ENCODE measurements around the gene TFR2. TPM values are rescaled to one million over a fixed set of nuclear protein-coding genes. Genes with fewer than 3 reads are reported as not detected.

The TFR2 gene
- total and polyA plus RNA-seq, 2 experiments from 2014 or later = 3.7 to 4.2 TPM

DNA sequence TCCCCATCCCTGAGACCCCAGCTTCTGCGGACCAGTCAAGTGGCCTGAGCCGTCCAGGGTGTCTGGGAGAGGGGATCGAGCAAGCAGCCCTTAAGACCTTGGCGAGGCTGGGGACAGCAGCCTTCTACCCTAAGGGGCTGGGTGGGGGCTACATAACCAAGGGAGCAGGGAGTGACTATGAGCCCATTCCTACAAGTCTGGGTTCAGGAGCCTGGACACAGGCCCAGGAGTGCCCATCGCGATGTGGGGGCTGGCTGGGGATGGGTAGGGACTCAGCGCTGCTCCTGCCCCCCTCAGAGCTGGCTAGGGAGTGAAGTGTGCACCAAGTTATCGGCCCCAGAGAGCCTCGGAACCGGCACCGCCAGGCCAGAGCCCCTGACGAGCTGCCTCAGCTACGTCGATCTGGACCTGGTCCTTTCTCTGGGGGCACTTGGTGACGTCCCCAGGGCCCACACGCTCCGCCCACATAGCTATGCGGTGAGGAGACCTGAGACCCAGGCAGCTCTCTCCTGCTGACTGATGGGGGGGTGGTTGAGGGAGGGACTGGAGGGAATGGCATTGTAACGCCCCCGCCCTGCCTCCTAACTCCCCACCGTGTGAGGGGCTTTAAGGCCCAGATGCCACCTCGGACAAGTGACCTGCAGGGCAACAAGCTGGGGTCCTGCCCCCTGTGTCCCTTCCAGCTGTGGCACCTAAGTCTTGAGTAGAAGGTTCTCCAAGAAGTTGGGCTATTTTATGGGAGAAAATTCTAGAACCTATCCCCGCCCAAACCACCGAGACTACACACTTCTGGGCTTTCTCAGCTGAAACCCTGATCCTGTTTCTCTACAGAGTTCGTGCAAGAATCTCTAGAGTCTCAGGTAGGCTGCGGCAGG is 70.2 kb downstream of the TFR2 start:
- H3K36me3 Mint-ChIP-seq (ENCODE audit: low read depth) = peaks cover 8% of the 10 kb centered on the region; the same call in 2 of the 3 replicates
- peaks cover 12% of the 10 kb centered on the region; the same call in 1 of the 2 replicates for H3F3A ChIP-seq (replicated peaks; ENCODE audit: low read depth)
- H3K4me1 ChIP-seq (ENCODE audit: insufficient read depth) = peaks cover 36% of the 10 kb centered on the region

More for the DNA sequence above, 70.2 kb downstream of the TFR2 start:
- H3K27me3 ChIP-seq (ENCODE audit: insufficient read depth) = peaks cover 13% of the 10 kb centered on the region; the same call in 1 of the 2 replicates
- Mint-ChIP-seq H3K9me3 (no peaks in the 10 kb centered on the region), H3K4me1 (peaks cover 40% of the 10 kb centered on the region), H3K27me3 (ENCODE audit: insufficient read depth, low read depth, poor library complexity) (peaks cover 34% of the 10 kb centered on the region), H3K27ac (peak overlapping the region; percentile 85; the same call in 1 of the 2 replicates), H3K4me3 (peak overlapping the region; percentile 64)
- H3K79me2 ChIP-seq (replicated peaks; ENCODE audit: insufficient read depth) = no peaks in the 10 kb centered on the region
- H3K9me2 ChIP-seq (ENCODE audit: insufficient read depth) = no peaks in the 10 kb centered on the region
- H3K4me3 ChIP-seq = peak overlapping the region; percentile 30; the same call in 1 of the 2 replicates
- ATAC-seq (peak; percentile 9), DNase-seq (ENCODE audit: low spot score) (peak; percentile 65)
- no peaks in the 10 kb centered on the region for H3K36me3 ChIP-seq (ENCODE audit: insufficient read depth)
- no peaks in the 10 kb centered on the region for H4K20me1 ChIP-seq (replicated peaks; ENCODE audit: insufficient read depth)
- TF ChIP-seq JUNB (IDR thresholded peaks at IDR 0.05; ENCODE audit: unreplicated experiment) (no peak), NANOG (IDR thresholded peaks at IDR 0.05; ENCODE audit: borderline replicate concordance) (no peak), ZNF331 (CRISPR knock-in tag; IDR thresholded peaks at IDR 0.05; ENCODE audit: low read depth) (no peak), POLR2AphosphoS5 (IDR thresholded peaks at IDR 0.05; ENCODE audit: low read depth) (no peak), EZH2 (IDR thresholded peaks at IDR 0.05; ENCODE audit: low read depth, unreplicated experiment) (no peak), EZH2phosphoT487 (IDR thresholded peaks at IDR 0.05; ENCODE audit: unreplicated experiment) (no peak), CREB1 (CRISPR knock-in tag; IDR thresholded peaks at IDR 0.05; ENCODE audit: low read depth) (no peak)
- TF ChIP-seq, protein P1, sequence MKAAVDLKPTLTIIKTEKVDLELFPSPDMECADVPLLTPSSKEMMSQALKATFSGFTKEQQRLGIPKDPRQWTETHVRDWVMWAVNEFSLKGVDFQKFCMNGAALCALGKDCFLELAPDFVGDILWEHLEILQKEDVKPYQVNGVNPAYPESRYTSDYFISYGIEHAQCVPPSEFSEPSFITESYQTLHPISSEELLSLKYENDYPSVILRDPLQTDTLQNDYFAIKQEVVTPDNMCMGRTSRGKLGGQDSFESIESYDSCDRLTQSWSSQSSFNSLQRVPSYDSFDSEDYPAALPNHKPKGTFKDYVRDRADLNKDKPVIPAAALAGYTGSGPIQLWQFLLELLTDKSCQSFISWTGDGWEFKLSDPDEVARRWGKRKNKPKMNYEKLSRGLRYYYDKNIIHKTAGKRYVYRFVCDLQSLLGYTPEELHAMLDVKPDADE (IDR thresholded peaks at IDR 0.05) = no peak
- TF ChIP-seq, protein P2, sequence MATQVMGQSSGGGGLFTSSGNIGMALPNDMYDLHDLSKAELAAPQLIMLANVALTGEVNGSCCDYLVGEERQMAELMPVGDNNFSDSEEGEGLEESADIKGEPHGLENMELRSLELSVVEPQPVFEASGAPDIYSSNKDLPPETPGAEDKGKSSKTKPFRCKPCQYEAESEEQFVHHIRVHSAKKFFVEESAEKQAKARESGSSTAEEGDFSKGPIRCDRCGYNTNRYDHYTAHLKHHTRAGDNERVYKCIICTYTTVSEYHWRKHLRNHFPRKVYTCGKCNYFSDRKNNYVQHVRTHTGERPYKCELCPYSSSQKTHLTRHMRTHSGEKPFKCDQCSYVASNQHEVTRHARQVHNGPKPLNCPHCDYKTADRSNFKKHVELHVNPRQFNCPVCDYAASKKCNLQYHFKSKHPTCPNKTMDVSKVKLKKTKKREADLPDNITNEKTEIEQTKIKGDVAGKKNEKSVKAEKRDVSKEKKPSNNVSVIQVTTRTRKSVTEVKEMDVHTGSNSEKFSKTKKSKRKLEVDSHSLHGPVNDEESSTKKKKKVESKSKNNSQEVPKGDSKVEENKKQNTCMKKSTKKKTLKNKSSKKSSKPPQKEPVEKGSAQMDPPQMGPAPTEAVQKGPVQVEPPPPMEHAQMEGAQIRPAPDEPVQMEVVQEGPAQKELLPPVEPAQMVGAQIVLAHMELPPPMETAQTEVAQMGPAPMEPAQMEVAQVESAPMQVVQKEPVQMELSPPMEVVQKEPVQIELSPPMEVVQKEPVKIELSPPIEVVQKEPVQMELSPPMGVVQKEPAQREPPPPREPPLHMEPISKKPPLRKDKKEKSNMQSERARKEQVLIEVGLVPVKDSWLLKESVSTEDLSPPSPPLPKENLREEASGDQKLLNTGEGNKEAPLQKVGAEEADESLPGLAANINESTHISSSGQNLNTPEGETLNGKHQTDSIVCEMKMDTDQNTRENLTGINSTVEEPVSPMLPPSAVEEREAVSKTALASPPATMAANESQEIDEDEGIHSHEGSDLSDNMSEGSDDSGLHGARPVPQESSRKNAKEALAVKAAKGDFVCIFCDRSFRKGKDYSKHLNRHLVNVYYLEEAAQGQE (IDR thresholded peaks at IDR 0.05; ENCODE audit: unreplicated experiment) = no peak
- TF ChIP-seq, protein P3, sequence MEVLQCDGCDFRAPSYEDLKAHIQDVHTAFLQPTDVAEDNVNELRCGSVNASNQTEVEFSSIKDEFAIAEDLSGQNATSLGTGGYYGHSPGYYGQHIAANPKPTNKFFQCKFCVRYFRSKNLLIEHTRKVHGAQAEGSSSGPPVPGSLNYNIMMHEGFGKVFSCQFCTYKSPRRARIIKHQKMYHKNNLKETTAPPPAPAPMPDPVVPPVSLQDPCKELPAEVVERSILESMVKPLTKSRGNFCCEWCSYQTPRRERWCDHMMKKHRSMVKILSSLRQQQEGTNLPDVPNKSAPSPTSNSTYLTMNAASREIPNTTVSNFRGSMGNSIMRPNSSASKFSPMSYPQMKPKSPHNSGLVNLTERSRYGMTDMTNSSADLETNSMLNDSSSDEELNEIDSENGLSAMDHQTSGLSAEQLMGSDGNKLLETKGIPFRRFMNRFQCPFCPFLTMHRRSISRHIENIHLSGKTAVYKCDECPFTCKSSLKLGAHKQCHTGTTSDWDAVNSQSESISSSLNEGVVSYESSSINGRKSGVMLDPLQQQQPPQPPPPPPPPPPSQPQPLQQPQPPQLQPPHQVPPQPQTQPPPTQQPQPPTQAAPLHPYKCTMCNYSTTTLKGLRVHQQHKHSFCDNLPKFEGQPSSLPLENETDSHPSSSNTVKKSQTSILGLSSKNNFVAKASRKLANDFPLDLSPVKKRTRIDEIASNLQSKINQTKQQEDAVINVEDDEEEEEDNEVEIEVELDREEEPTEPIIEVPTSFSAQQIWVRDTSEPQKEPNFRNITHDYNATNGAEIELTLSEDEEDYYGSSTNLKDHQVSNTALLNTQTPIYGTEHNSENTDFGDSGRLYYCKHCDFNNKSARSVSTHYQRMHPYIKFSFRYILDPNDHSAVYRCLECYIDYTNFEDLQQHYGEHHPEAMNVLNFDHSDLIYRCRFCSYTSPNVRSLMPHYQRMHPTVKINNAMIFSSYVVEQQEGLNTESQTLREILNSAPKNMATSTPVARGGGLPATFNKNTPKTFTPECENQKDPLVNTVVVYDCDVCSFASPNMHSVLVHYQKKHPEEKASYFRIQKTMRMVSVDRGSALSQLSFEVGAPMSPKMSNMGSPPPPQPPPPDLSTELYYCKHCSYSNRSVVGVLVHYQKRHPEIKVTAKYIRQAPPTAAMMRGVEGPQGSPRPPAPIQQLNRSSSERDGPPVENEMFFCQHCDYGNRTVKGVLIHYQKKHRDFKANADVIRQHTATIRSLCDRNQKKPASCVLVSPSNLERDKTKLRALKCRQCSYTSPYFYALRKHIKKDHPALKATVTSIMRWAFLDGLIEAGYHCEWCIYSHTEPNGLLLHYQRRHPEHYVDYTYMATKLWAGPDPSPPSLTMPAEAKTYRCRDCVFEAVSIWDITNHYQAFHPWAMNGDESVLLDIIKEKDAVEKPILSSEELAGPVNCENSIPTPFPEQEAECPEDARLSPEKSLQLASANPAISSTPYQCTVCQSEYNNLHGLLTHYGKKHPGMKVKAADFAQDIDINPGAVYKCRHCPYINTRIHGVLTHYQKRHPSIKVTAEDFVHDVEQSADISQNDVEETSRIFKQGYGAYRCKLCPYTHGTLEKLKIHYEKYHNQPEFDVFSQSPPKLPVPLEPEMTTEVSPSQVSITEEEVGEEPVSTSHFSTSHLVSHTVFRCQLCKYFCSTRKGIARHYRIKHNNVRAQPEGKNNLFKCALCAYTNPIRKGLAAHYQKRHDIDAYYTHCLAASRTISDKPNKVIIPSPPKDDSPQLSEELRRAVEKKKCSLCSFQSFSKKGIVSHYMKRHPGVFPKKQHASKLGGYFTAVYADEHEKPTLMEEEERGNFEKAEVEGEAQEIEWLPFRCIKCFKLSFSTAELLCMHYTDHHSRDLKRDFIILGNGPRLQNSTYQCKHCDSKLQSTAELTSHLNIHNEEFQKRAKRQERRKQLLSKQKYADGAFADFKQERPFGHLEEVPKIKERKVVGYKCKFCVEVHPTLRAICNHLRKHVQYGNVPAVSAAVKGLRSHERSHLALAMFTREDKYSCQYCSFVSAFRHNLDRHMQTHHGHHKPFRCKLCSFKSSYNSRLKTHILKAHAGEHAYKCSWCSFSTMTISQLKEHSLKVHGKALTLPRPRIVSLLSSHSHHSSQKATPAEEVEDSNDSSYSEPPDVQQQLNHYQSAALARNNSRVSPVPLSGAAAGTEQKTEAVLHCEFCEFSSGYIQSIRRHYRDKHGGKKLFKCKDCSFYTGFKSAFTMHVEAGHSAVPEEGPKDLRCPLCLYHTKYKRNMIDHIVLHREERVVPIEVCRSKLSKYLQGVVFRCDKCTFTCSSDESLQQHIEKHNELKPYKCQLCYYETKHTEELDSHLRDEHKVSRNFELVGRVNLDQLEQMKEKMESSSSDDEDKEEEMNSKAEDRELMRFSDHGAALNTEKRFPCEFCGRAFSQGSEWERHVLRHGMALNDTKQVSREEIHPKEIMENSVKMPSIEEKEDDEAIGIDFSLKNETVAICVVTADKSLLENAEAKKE (CRISPR knock-in tag; IDR thresholded peaks at IDR 0.05) = no peak
- peak overlapping the region; percentile 89 for H3K4me2 ChIP-seq
- H3K27ac ChIP-seq (ENCODE audit: low read depth) = peak overlapping the region; percentile 69; the same call in 1 of the 2 replicates
- H2AFZ ChIP-seq = no peak overlapping the region

Data from GM23338 (cell line).